Ishikawa (cell line): ENCODE data around the gene KRT14.
"Not testable (repeated sequence)": the region's sequence is repeated elsewhere in the genome, so short reads cannot be mapped to it uniquely, and the experiment has no call there.

Experiments
- CEBPB ChIP-seq: IDR thresholded peaks from 2 replicates; pipeline ENCODE4 v1.6.1; 2012
- CREB1 ChIP-seq: IDR thresholded peaks from 2 replicates; pipeline ENCODE4 v1.6.1; 2012; ENCODE audit warnings: low read depth
- EGR1 ChIP-seq: IDR thresholded peaks from 2 replicates; pipeline ENCODE4 v1.6.1; 2012
- EP300 ChIP-seq: IDR thresholded peaks from 2 replicates; pipeline ENCODE4 v1.6.1; 2012; ENCODE audit warnings: borderline replicate concordance
- FOXM1 ChIP-seq: IDR thresholded peaks from 2 replicates; pipeline ENCODE4 v1.6.1; 2012; ENCODE audit warnings: low read depth, borderline replicate concordance
- MAX ChIP-seq: IDR thresholded peaks from 2 replicates; pipeline ENCODE4 v1.6.1; 2012
- NFIC ChIP-seq: IDR thresholded peaks from 2 replicates; pipeline ENCODE4 v1.6.1; 2012
- RAD21 ChIP-seq: IDR thresholded peaks from 2 replicates; pipeline ENCODE4 v1.6.1; 2012; ENCODE audit warnings: low read depth
- REST ChIP-seq: IDR thresholded peaks from 2 replicates; pipeline ENCODE4 v1.6.1; 2012; ENCODE audit warnings: low read depth, mild to moderate bottlenecking
- TAF1 ChIP-seq: IDR thresholded peaks from 2 replicates; pipeline ENCODE4 v1.6.1; 2012; ENCODE audit warnings: low read depth, mild to moderate bottlenecking
- TCF12 ChIP-seq: IDR thresholded peaks from 2 replicates; pipeline ENCODE4 v1.6.1; 2012; ENCODE audit warnings: low read depth
- TEAD4 ChIP-seq: IDR thresholded peaks from 2 replicates; pipeline ENCODE4 v1.6.1; 2012
- YY1 ChIP-seq: IDR thresholded peaks from 2 replicates; pipeline ENCODE4 v1.6.1; 2012; ENCODE audit warnings: low read depth
- ZBTB7A ChIP-seq: IDR thresholded peaks from 2 replicates; pipeline ENCODE4 v1.6.1; 2012; ENCODE audit warnings: low read depth
- TF ChIP-seq, protein P1 (sequence below): IDR thresholded peaks from 2 replicates; pipeline ENCODE4 v1.6.1; 2012

KRT14 gene

GRCh38 chr17:41612376-41613160 lies 25.9 kb upstream of the KRT14 start, which contains the start of gene KRT16:
Gene KRT16 (minus strand): TSS chr17:41612767. CDS start chr17:41612688, 79 bp downstream.
- TF ChIP-seq TAF1, TCF12, EP300: not testable (repeated sequence)

DNA sequence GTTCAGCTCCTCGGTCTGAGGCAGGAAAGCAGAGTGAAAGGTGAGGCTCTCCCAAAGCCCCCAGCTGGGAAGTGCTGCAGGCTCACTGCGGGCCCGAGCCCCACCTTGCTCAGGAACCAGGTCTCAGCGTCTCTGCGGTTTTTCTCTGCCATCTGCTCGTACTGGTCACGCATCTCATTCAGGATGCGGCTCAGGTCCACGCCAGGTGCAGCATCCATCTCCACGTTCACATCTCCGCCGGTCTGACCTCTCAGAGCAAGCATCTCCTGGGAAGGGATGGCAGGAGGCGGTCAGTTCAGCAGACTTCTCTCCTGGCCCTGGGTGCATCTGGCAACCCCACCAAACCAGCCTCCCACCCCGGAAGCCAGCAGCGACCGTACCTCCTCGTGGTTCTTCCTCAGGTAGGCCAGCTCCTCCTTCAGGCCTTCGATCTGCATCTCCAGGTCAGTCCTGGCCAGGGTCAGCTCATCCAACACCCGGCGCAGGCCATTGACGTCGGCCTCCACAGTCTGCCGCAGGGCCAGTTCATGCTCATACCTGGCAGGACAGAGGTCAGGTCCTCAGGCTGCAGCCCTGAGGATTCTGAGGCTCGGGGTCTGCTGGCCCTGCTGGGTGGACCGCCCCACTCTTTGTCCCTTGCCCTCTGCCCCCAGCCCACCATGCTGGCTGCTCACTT lies 24.4 kb upstream of the KRT14 start:
- TF ChIP-seq ZBTB7A: no peak
- TF ChIP-seq RAD21: no peak
- TF ChIP-seq TAF1: no peak
- no peak for TF ChIP-seq EGR1
- no peak for TF ChIP-seq TCF12
- no peak for TF ChIP-seq EP300
- TF ChIP-seq CEBPB: no peak

GRCh38 chr17:41610061-41610517 lies 23.4 kb upstream of the KRT14 start:
- TF ChIP-seq RAD21: 0 out of 2 replicates have a peak, but pooled peaks have one; percentile 18

DNA sequence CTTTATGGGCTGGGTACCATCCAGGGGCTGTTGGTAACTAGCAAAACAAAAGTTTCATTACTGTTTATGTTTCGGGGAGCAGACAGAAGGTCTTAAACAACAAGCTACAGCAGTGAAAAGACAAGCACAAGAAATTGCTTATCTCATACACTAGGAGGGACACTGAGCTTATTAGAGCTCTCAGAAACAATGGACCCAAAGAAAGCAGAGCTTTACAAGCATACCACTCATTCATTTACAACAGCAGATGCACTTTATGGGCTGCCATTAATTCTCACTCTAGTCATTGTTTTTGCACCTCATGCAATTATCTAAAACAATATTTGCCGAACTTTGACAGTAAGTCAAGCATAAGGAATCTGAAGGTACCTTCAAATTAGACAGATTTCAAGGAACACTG lies 15.8 kb upstream of the KRT14 start:
- TF ChIP-seq TAF1 (no peak), CREB1 (no peak)

DNA sequence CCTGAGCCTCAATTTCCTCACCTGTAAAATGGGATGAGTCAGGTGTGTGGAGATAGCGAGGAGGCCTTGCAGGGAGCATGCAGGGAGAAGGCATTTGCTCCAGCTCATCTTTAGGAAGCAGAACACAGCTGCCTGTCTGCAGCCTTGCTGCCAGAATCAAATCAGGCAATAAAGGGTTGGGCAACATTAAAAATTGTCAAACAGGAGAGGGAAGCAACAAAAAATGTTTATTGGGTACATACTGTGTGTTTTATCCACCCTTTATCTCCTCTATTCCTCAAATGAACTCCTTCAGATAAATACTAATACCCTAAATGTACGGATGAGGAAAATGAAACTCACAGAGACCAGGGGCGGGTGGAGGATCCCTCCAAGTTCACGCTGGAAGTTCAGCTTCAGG lies 13.6 kb upstream of the KRT14 start:
- TF ChIP-seq MAX (no peak), YY1 (no peak), CREB1 (no peak), CEBPB (no peak), TAF1 (no peak), TEAD4 (no peak), NFIC (no peak), TCF12 (no peak), ZBTB7A (no peak), REST (no peak), EGR1 (no peak), FOXM1 (no peak), EP300 (no peak), RAD21 (no peak)
- TF ChIP-seq, protein P1, sequence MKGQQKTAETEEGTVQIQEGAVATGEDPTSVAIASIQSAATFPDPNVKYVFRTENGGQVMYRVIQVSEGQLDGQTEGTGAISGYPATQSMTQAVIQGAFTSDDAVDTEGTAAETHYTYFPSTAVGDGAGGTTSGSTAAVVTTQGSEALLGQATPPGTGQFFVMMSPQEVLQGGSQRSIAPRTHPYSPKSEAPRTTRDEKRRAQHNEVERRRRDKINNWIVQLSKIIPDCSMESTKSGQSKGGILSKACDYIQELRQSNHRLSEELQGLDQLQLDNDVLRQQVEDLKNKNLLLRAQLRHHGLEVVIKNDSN: no peak

- no peak for TF ChIP-seq CEBPB
- TF ChIP-seq TCF12: no peak
- no peak for TF ChIP-seq NFIC
- no peak for TF ChIP-seq TEAD4
- no peak for TF ChIP-seq REST
- TF ChIP-seq, protein P1: no peak
- no peak for TF ChIP-seq YY1
- TF ChIP-seq FOXM1: no peak
- no peak for TF ChIP-seq ZBTB7A
These were observed 13.0 kb upstream of the KRT14 start for GRCh38 chr17:41599680-41600079.

DNA sequence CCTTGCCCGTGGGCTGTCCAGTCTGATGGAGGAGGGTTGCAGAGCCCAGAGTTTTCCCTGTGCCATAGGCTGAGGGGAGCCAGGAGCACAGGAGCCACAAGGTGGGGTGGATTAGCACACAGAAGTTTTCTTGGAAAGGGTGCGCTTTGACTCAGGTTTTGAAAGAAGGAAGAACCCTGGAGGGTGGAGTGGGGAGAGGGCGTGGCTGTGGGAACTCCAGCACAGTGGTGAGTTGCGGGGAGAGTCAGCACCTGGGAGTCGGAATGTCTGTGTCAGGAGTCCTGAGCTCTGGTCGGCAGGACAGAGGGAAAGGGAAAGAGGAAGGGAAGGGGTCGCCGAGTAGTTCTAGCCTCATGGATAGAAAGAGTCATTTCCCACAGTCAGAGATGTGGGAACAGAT lies 8.9 kb upstream of the KRT14 start:
- TF ChIP-seq ZBTB7A (no peak), NFIC (no peak), TCF12 (no peak), EP300 (no peak), YY1 (no peak), CEBPB (no peak), CREB1 (no peak), FOXM1 (no peak), TEAD4 (no peak), EGR1 (no peak), REST (no peak), RAD21 (no peak), MAX (no peak), TAF1 (no peak)
- TF ChIP-seq, protein P1: no peak
